Left renal cortex interstitium (tissue), 4 donors: ENCODE data around the gene SNCA. TPM values are rescaled to one million over a fixed set of nuclear protein-coding genes. Genes with fewer than 3 reads are reported as not detected.

Experiments used
- DNase-seq, 4 donors: peaks; one replicate each; pipeline ENCODE4 v3.0.0-alpha.2; 2013; ENCODE audit warnings: low read depth in 4 of 4, low spot score in 2 of 4, missing footprints in 1 of 4
- polyA plus RNA-seq, 4 donors: library from polyadenylated mRNA; unstranded; fragments of 120-200 nt; gene quantifications; one replicate each; pipeline ENCODE4 v1.2.1, GENCODE V29; 2013; ENCODE audit not compliant: insufficient read length in 4 of 4

SNCA gene
- polyA plus RNA-seq, 4 donors = 45.8 to 66.9 (median 49.7) TPM

GRCh38 chr4:89712827-89713226 is 124.1 kb downstream of the SNCA start:
- DNase-seq = no peak

GRCh38 chr4:89712141-89712540 is 124.8 kb downstream of the SNCA start:
- no peak for DNase-seq

GRCh38 chr4:89708903-89709421 is 128.0 kb downstream of the SNCA start:
- no peak for DNase-seq

GRCh38 chr4:89707467-89707866 is 129.5 kb downstream of the SNCA start:
- DNase-seq = no peak

- DNase-seq = no peak
These were observed 132.1 kb downstream of the SNCA start for GRCh38 chr4:89704651-89705395.

GRCh38 chr4:89703829-89704590 is 133.0 kb downstream of the SNCA start:
- no peak for DNase-seq

GRCh38 chr4:89700766-89701423 is 136.1 kb downstream of the SNCA start:
- no peak for DNase-seq

GRCh38 chr4:89685690-89686089 is 151.3 kb downstream of the SNCA start:
- DNase-seq = no peak

- no peak for DNase-seq
These were observed 151.7 kb downstream of the SNCA start for GRCh38 chr4:89685277-89685676.

GRCh38 chr4:89684536-89684935 is 152.4 kb downstream of the SNCA start:
- DNase-seq = no peak

- DNase-seq = no peak
These were observed 154.2 kb downstream of the SNCA start for GRCh38 chr4:89682808-89683207.

GRCh38 chr4:89681671-89682070 is 155.3 kb downstream of the SNCA start:
- DNase-seq = no peak

- no peak for DNase-seq
These were observed 155.7 kb downstream of the SNCA start for GRCh38 chr4:89681219-89681618.

GRCh38 chr4:89674876-89675459 is 162.0 kb downstream of the SNCA start:
- DNase-seq = no peak

Other genes with a start within 250 kb of the SNCA start
- gene MMRN1, start 57.7 kb upstream of the SNCA start, polyA plus RNA-seq = 1 to 10 TPM; 1.4 to 3.9 (median 2.7) TPM